SK-N-SH (cell line): Measurements from ENCODE around the gene ZDHHC8. TPM values are rescaled to one million over a fixed set of nuclear protein-coding genes. Genes with fewer than 3 reads are reported as not detected.

ENCODE experiments used
- CTCF ChIA-PET: fragments of 300-600, 350-600 bp; formaldehyde crosslinking; extraction: SDS; loops from one replicate; lab custom pipeline; 2021; lab: Yijun Ruan, JAX
- POLR2A ChIA-PET: fragments of 350-600 bp; sonication (Branson Sonifier 250); formaldehyde crosslinking; extraction: SDS; loops from one replicate; lab custom pipeline; 2020; ENCODE audit warnings: antibody characterized with exemption, inconsistent platforms; lab: Yijun Ruan, JAX
- DNase-seq: peaks from one replicate; pipeline ENCODE4 v3.0.0; 2012
- H2AFZ ChIP-seq: fragments of 200-600 bp; sonication (generic); 2 replicates; pipeline ENCODE4 v1.8.1; 2016; ENCODE audit warnings: antibody characterized with exemption, mild to moderate bottlenecking, low read depth
- H3F3A ChIP-seq: fragments of 200-600 bp; sonication (generic); replicated peaks from 2 replicates; pipeline ENCODE3; 2016; ENCODE audit warnings: antibody characterized with exemption, mild to moderate bottlenecking; ENCODE audit not compliant: insufficient read depth
- H3K27ac ChIP-seq, 2 experiments: fragments of 200-500 bp in 1 of 2; fragments of 200-600 bp in 1 of 2; sonication (Bioruptor generic) in 1 of 2; sonication (generic), shearing (Covaris generic) in 1 of 2; 2 replicates each; pipeline versions ENCODE4 v1.5.1 to v1.6.1; 2014 to 2016; ENCODE audit warnings: low read depth in 2 of 2, inconsistent platforms in 1 of 2, low read length in 1 of 2, mild to moderate bottlenecking in 1 of 2, mixed read lengths in 1 of 2
- H3K27me3 ChIP-seq: fragments of 200-600 bp; sonication (generic), shearing (Covaris generic); 2 replicates; pipeline ENCODE4 v1.6.1; 2016; ENCODE audit warnings: mixed run types; ENCODE audit not compliant: insufficient read depth
- H3K36me3 ChIP-seq, 2 experiments: fragments of 200-500 bp in 1 of 2; fragments of 200-600 bp in 1 of 2; sonication (Bioruptor generic) in 1 of 2; sonication (generic) in 1 of 2; replicated peaks in 1 of 2; 2 replicates each; pipeline versions ENCODE3 to v1.5.1; 2014 to 2016; ENCODE audit warnings: low read length in 1 of 2, mild to moderate bottlenecking in 1 of 2; ENCODE audit not compliant: insufficient read depth in 2 of 2, control insufficient read depth in 1 of 2
- H3K4me1 ChIP-seq, 2 experiments: fragments of 200-500 bp in 1 of 2; fragments of 200-600 bp in 1 of 2; sonication (Bioruptor generic) in 1 of 2; sonication (generic), shearing (Covaris generic) in 1 of 2; 2 replicates each; pipeline versions ENCODE4 v1.5.1 to v1.6.1; 2014 to 2016; ENCODE audit warnings: low read depth in 1 of 2, low read length in 1 of 2, mixed run types in 1 of 2; ENCODE audit not compliant: insufficient read depth in 2 of 2, control insufficient read depth in 1 of 2
- H3K4me2 ChIP-seq: fragments of 200-600 bp; sonication (generic), shearing (Covaris generic); 2 replicates; pipeline ENCODE4 v1.6.1; 2017; ENCODE audit warnings: mixed run types
- H3K4me3 ChIP-seq, 2 experiments: fragments of 200-500 bp in 1 of 2; fragments of 200-600 bp in 1 of 2; sonication (Bioruptor generic) in 1 of 2; sonication (generic), shearing (Covaris generic) in 1 of 2; 2 replicates each; pipeline versions ENCODE4 v1.5.1 to v1.8.1; 2014 to 2016; ENCODE audit warnings: low read depth in 2 of 2, inconsistent platforms in 1 of 2, low read length in 1 of 2, mild to moderate bottlenecking in 1 of 2, mixed read lengths in 1 of 2, moderate library complexity in 1 of 2
- H3K79me2 ChIP-seq: fragments of 200-600 bp; sonication (generic); 2 replicates; pipeline ENCODE4 v1.8.1; 2017; ENCODE audit warnings: mild to moderate bottlenecking; ENCODE audit not compliant: insufficient read depth
- H3K9ac ChIP-seq: fragments of 200-600 bp; sonication (generic); 2 replicates; pipeline ENCODE4 v1.6.1; 2017; ENCODE audit warnings: mixed run types
- H3K9me2 ChIP-seq: fragments of 200-600 bp; sonication (generic); 2 replicates; pipeline ENCODE4 v1.6.1; 2017; ENCODE audit warnings: mixed run types
- H3K9me3 ChIP-seq: fragments of 200-600 bp; sonication (generic); 2 replicates; pipeline ENCODE4 v1.6.1; 2017; ENCODE audit warnings: mixed run types, mild to moderate bottlenecking, moderate library complexity
- H4K20me1 ChIP-seq: fragments of 200-600 bp; sonication (generic); 2 replicates; pipeline ENCODE4 v1.6.1; 2017; ENCODE audit warnings: mild to moderate bottlenecking, mixed run types; ENCODE audit not compliant: insufficient read depth
- CHD2 ChIP-seq: fragments of 150-350 bp; IDR thresholded peaks from 2 replicates; pipeline ENCODE4 v1.6.1; 2018; ENCODE audit warnings: low read length; ENCODE audit not compliant: partially characterized antibody
- EZH2phosphoT487 ChIP-seq: fragments of 200-600 bp; sonication (generic); IDR thresholded peaks from 2 replicates; pipeline ENCODE4 v1.6.1; 2017; ENCODE audit warnings: low read depth, mixed run types, mild to moderate bottlenecking, antibody characterized with exemption, moderate library complexity, borderline replicate concordance
- GABPA ChIP-seq: IDR thresholded peaks from 2 replicates; pipeline ENCODE4 v1.4.0; 2012; ENCODE audit warnings: low read depth, mild to moderate bottlenecking
- GATA2 ChIP-seq: sonication (generic); formaldehyde crosslinking; IDR thresholded peaks from 2 replicates; pipeline ENCODE4 v1.5.0; 2020; ENCODE audit warnings: mild to moderate bottlenecking, missing genetic modification reagents
- JUND ChIP-seq: IDR thresholded peaks from 2 replicates; pipeline ENCODE4 v1.4.0; 2012
- MEF2A ChIP-seq: IDR thresholded peaks from 2 replicates; pipeline ENCODE4 v1.4.0; 2012; ENCODE audit warnings: low read depth, borderline replicate concordance
- NFIC ChIP-seq: IDR thresholded peaks from 2 replicates; pipeline ENCODE4 v1.4.0; 2012; ENCODE audit warnings: borderline replicate concordance
- POLR2AphosphoS5 ChIP-seq: IDR thresholded peaks from 2 replicates; pipeline ENCODE4 v1.6.1; 2012; ENCODE audit warnings: low read depth, low read length
- RAD21 ChIP-seq: IDR thresholded peaks from 2 replicates; pipeline ENCODE4 v1.6.1; 2012; ENCODE audit warnings: mild to moderate bottlenecking, low read length
- REST ChIP-seq: IDR thresholded peaks from 2 replicates; pipeline ENCODE4 v1.6.1; 2012; ENCODE audit warnings: mild to moderate bottlenecking, low read depth, low read length, moderate library complexity
- RFX5 ChIP-seq: IDR thresholded peaks from 2 replicates; pipeline ENCODE4 v1.6.1; 2012; ENCODE audit warnings: mild to moderate bottlenecking, improper control_type of control experiment, low read length
- RXRA ChIP-seq: IDR thresholded peaks from 2 replicates; pipeline ENCODE4 v1.4.0; 2012; ENCODE audit warnings: low read depth, mild to moderate bottlenecking, borderline replicate concordance
- SMC3 ChIP-seq: IDR thresholded peaks from 2 replicates; pipeline ENCODE4 v1.6.1; 2012; ENCODE audit warnings: low read depth, low read length, improper control_type of control experiment
- TAF1 ChIP-seq: IDR thresholded peaks from 2 replicates; pipeline ENCODE4 v1.6.1; 2012; ENCODE audit warnings: low read depth, mild to moderate bottlenecking, low read length, moderate library complexity, borderline replicate concordance
- TCF12 ChIP-seq: IDR thresholded peaks from 2 replicates; pipeline ENCODE4 v1.4.0; 2012
- TEAD4 ChIP-seq: IDR thresholded peaks from 2 replicates; pipeline ENCODE4 v1.4.0; 2012; ENCODE audit warnings: mild to moderate bottlenecking, borderline replicate concordance; ENCODE audit not compliant: insufficient read depth
- YY1 ChIP-seq: IDR thresholded peaks from 2 replicates; pipeline ENCODE4 v1.4.0; 2012; ENCODE audit warnings: low read depth, mild to moderate bottlenecking
- WGBS: methylation state at CpG from one replicate; pipeline ENCODE4 v1.1.6; 2017; ENCODE audit warnings: low lambda C conversion rate; 5-methylcytosine and 5-hydroxymethylcytosine counted together
- polyA plus RNA-seq, 3 experiments: library from polyadenylated mRNA; depleted of rRNA; stranded (reverse); fragments of >200 nt; gene quantifications; 2 replicates each; pipeline ENCODE4 v1.2.3, GENCODE V29; 2012
- TF ChIP-seq, protein P1 (sequence below): IDR thresholded peaks from 2 replicates; pipeline ENCODE4 v1.4.0; 2012; ENCODE audit warnings: low read depth
- TF ChIP-seq, protein P2 (sequence below): fragments of 150-350 bp; IDR thresholded peaks from 2 replicates; pipeline ENCODE4 v1.6.1; 2017; ENCODE audit warnings: antibody characterized with exemption, low read length, low read depth, borderline replicate concordance
- TF ChIP-seq, protein P3 (sequence below): IDR thresholded peaks from 2 replicates; pipeline ENCODE4 v1.4.0; 2012; ENCODE audit warnings: low read depth, borderline replicate concordance

The ZDHHC8 gene
- polyA plus RNA-seq, 1 of the 3 experiments (the other 2 are of a cell fraction): 65.3 TPM

GRCh38 chr22:20178915-20179227 lies 47.3 kb downstream of the ZDHHC8 start:
- Histone ChIP-seq H3F3A (no peaks in the 10 kb centered on the region), H3K4me3 (no peak overlapping the region), H3K27ac (no peak overlapping the region)
- TF ChIP-seq, protein P1, sequence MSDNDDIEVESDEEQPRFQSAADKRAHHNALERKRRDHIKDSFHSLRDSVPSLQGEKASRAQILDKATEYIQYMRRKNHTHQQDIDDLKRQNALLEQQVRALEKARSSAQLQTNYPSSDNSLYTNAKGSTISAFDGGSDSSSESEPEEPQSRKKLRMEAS: no peak
- TF ChIP-seq GATA2 (no peak), RXRA (no peak), POLR2AphosphoS5 (no peak), NFIC (no peak), MEF2A (no peak), JUND (no peak), TCF12 (no peak), SMC3 (no peak), RFX5 (no peak), CHD2 (no peak), RAD21 (no peak), TAF1 (no peak), REST (no peak), GABPA (no peak), TEAD4 (no peak), YY1 (no peak), EZH2phosphoT487 (no peak)
- TF ChIP-seq, protein P2, sequence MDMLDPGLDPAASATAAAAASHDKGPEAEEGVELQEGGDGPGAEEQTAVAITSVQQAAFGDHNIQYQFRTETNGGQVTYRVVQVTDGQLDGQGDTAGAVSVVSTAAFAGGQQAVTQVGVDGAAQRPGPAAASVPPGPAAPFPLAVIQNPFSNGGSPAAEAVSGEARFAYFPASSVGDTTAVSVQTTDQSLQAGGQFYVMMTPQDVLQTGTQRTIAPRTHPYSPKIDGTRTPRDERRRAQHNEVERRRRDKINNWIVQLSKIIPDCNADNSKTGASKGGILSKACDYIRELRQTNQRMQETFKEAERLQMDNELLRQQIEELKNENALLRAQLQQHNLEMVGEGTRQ: no peak
- TF ChIP-seq, protein P3, sequence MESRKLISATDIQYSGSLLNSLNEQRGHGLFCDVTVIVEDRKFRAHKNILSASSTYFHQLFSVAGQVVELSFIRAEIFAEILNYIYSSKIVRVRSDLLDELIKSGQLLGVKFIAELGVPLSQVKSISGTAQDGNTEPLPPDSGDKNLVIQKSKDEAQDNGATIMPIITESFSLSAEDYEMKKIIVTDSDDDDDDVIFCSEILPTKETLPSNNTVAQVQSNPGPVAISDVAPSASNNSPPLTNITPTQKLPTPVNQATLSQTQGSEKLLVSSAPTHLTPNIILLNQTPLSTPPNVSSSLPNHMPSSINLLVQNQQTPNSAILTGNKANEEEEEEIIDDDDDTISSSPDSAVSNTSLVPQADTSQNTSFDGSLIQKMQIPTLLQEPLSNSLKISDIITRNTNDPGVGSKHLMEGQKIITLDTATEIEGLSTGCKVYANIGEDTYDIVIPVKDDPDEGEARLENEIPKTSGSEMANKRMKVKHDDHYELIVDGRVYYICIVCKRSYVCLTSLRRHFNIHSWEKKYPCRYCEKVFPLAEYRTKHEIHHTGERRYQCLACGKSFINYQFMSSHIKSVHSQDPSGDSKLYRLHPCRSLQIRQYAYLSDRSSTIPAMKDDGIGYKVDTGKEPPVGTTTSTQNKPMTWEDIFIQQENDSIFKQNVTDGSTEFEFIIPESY: no peak
- TF ChIP-seq, all 33 proteins: peak for 0
- no peaks in the 10 kb centered on the region for H3K79me2 ChIP-seq
- H3K9me2 ChIP-seq: no peaks in the 10 kb centered on the region
- H3K27me3 ChIP-seq: no peaks in the 10 kb centered on the region
- POLR2A ChIA-PET: no interaction called here
- H3K9me3 ChIP-seq: no peaks in the 10 kb centered on the region
- H3K36me3 ChIP-seq: no peaks in the 10 kb centered on the region
- CTCF ChIA-PET: interaction anchor here (0.6 kb wide), 1 partner anchor 22 kb away, joined by 3 read pairs; no protein-coding TSS in a partner anchor
- H3K4me1 ChIP-seq: peaks cover 0 to 3% of the 10 kb centered on the region in 2 experiments; a peak in 1 of 4 replicates
- no peak overlapping the region for H2AFZ ChIP-seq
- DNase-seq: no peak
- no peaks in the 10 kb centered on the region for H4K20me1 ChIP-seq
- H3K9ac ChIP-seq: no peak overlapping the region
- WGBS: 40% methylated on average over 1 of the region's 10 CpGs
- H3K4me2 ChIP-seq: no peak overlapping the region
